Measurements from ENCODE around the gene MDM2. TPM values are rescaled to one million over a fixed set of nuclear protein-coding genes. Genes with fewer than 3 reads are reported as not detected.

The MDM2 gene
- total RNA-seq, 1 experiment from 2014 or later, result 118 TPM

DNA sequence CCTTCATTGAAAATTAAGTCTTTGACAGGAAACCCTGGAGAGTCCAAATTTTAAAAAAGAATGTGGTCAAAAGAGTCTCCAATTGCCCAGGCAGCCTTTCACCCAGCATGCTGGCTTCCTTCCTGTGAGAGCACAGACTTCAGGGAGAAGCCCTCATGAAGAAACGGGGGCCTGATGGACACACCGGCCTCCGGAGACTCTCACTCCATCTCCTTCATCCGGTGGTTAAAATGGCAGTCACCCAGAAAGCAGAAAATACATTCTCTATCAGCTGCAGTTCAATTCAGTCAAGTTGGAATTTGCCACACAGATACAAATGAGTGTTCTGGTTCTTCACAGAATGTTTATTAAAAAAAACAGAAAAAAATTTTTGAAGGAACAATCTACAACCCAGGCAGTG, 68.5 kb downstream of the MDM2 start:
- H3K4me3 Mint-ChIP-seq (ENCODE audit: unreplicated experiment), result no peak overlapping the region
- peaks cover 7% of the 10 kb centered on the region; the same call in 1 of the 2 replicates for H3K9me3 ChIP-seq
- no peaks in the 10 kb centered on the region for H3K27me3 ChIP-seq (replicated peaks; ENCODE audit: control insufficient read depth, insufficient read depth, low read length)
- no peak overlapping the region for H3K27ac Mint-ChIP-seq (ENCODE audit: unreplicated experiment)
- H3K36me3 ChIP-seq (ENCODE audit: control insufficient read depth, insufficient read depth, low read length), result no peaks in the 10 kb centered on the region
- intact Hi-C loops (cut with micrococcal nuclease; ENCODE audit: unreplicated experiment), result no loop called here
- TF ChIP-seq, protein P1, sequence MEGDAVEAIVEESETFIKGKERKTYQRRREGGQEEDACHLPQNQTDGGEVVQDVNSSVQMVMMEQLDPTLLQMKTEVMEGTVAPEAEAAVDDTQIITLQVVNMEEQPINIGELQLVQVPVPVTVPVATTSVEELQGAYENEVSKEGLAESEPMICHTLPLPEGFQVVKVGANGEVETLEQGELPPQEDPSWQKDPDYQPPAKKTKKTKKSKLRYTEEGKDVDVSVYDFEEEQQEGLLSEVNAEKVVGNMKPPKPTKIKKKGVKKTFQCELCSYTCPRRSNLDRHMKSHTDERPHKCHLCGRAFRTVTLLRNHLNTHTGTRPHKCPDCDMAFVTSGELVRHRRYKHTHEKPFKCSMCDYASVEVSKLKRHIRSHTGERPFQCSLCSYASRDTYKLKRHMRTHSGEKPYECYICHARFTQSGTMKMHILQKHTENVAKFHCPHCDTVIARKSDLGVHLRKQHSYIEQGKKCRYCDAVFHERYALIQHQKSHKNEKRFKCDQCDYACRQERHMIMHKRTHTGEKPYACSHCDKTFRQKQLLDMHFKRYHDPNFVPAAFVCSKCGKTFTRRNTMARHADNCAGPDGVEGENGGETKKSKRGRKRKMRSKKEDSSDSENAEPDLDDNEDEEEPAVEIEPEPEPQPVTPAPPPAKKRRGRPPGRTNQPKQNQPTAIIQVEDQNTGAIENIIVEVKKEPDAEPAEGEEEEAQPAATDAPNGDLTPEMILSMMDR (IDR thresholded peaks at IDR 0.05; ENCODE audit: insufficient read depth in 1 of 2, low read depth in 1 of 2, low read length in 1 of 2, severe bottlenecking in 1 of 2, unreplicated experiment in 1 of 2), result no peak
- POLR2A ChIA-PET, result no interaction called here
- no peak for DNase-seq
- H3K9me3 Mint-ChIP-seq (ENCODE audit: unreplicated experiment), result peaks cover 25% of the 10 kb centered on the region
- no peak overlapping the region for H3K4me3 ChIP-seq (ENCODE audit: low read depth, low read length)
- H3K27me3 Mint-ChIP-seq (ENCODE audit: insufficient read depth, unreplicated experiment), result no peaks in the 10 kb centered on the region
- no peaks in the 10 kb centered on the region for H3K4me1 ChIP-seq
- H3K36me3 Mint-ChIP-seq (ENCODE audit: insufficient read depth, unreplicated experiment), result no peaks in the 10 kb centered on the region
- no TSS peak for BruUV-seq (replicated peaks)
- H3K4me1 Mint-ChIP-seq (ENCODE audit: low read depth, unreplicated experiment), result no peaks in the 10 kb centered on the region
- CTCF ChIA-PET, result no interaction called here

DNA sequence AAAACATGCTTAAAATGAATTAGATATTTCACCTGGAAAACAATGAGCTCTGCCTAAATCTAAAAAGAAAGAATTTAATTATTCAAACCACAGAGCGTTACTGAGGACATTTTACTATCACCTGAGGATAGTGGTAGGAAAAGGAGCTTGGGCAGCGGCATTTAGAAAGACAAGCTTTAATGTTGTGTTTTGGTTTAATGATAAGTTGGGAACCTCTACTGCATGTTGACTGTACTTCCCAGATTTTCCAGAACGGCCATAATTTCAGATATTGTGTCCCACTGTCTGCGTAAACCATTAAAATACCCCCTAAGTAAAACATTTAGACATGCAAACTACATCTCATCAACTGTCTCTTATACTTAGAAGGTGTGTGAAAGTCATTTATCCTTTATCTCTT, 69.6 kb downstream of the MDM2 start:
- BruUV-seq (replicated peaks), result no TSS peak
- POLR2A ChIA-PET, result no interaction called here
- intact Hi-C loops (cut with micrococcal nuclease; ENCODE audit: unreplicated experiment), result no loop called here

DNA sequence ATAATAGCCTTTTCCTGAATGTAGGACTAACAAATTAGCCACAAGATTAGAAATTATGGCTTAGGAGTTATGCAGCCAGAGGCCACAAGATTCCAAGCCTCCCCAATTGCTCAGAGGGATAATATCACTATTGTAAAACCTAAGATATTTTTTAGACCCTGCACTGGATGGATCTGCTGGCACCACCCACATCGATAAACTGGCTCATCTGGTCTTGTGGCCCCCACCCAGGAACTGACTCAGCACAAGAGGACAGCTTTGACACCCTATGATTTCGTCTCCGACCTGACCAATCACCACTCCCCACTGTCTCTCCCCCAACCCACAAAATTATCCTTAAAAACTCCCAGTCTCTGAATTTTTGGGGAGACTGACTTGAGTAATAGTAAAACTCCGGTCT, 70.3 kb downstream of the MDM2 start:
- Mint-ChIP-seq H3K36me3 (ENCODE audit: insufficient read depth, unreplicated experiment) (no peaks in the 10 kb centered on the region), H3K4me1 (ENCODE audit: low read depth, unreplicated experiment) (no peaks in the 10 kb centered on the region), H3K4me3 (ENCODE audit: unreplicated experiment) (no peak overlapping the region), H3K27me3 (ENCODE audit: insufficient read depth, unreplicated experiment) (no peaks in the 10 kb centered on the region), H3K27ac (ENCODE audit: unreplicated experiment) (no peak overlapping the region), H3K9me3 (ENCODE audit: unreplicated experiment) (peaks cover 25% of the 10 kb centered on the region)
- ChIA-PET POLR2A (no interaction called here), CTCF (no interaction called here)
- Histone ChIP-seq H3K27me3 (replicated peaks; ENCODE audit: control insufficient read depth, insufficient read depth, low read length) (no peaks in the 10 kb centered on the region), H3K4me1 (no peaks in the 10 kb centered on the region), H3K36me3 (ENCODE audit: control insufficient read depth, insufficient read depth, low read length) (no peaks in the 10 kb centered on the region), H3K9me3 (peaks cover 7% of the 10 kb centered on the region; the same call in 1 of the 2 replicates), H3K4me3 (ENCODE audit: low read depth, low read length) (no peak overlapping the region)
- BruUV-seq (replicated peaks), result no TSS peak
- TF ChIP-seq, protein P1 (IDR thresholded peaks at IDR 0.05; ENCODE audit: insufficient read depth in 1 of 2, low read depth in 1 of 2, low read length in 1 of 2, severe bottlenecking in 1 of 2, unreplicated experiment in 1 of 2), result no peak
- no peak for DNase-seq
- intact Hi-C loops (cut with micrococcal nuclease; ENCODE audit: unreplicated experiment), result no loop called here

More for the DNA sequence above, 69.6 kb downstream of the MDM2 start:
- Histone ChIP-seq H3K4me3 (ENCODE audit: low read depth, low read length) (no peak overlapping the region), H3K36me3 (ENCODE audit: control insufficient read depth, insufficient read depth, low read length) (no peaks in the 10 kb centered on the region), H3K4me1 (no peaks in the 10 kb centered on the region), H3K27me3 (replicated peaks; ENCODE audit: control insufficient read depth, insufficient read depth, low read length) (no peaks in the 10 kb centered on the region), H3K9me3 (peaks cover 7% of the 10 kb centered on the region; the same call in 1 of the 2 replicates)
- CTCF ChIA-PET, result interaction anchor here (0.6 kb wide), 1 partner anchor 9 kb away, joined by 3 read pairs; no protein-coding TSS in a partner anchor
- TF ChIP-seq, protein P1 (IDR thresholded peaks at IDR 0.05; ENCODE audit: insufficient read depth in 1 of 2, low read depth in 1 of 2, low read length in 1 of 2, severe bottlenecking in 1 of 2, unreplicated experiment in 1 of 2), result no peak
- Mint-ChIP-seq H3K36me3 (ENCODE audit: insufficient read depth, unreplicated experiment) (no peaks in the 10 kb centered on the region), H3K4me3 (ENCODE audit: unreplicated experiment) (no peak overlapping the region), H3K27ac (ENCODE audit: unreplicated experiment) (no peak overlapping the region), H3K9me3 (ENCODE audit: unreplicated experiment) (peaks cover 25% of the 10 kb centered on the region), H3K4me1 (ENCODE audit: low read depth, unreplicated experiment) (no peaks in the 10 kb centered on the region), H3K27me3 (ENCODE audit: insufficient read depth, unreplicated experiment) (no peaks in the 10 kb centered on the region)
- DNase-seq, result no peak

Data from Caco-2 (cell line).